GM12878 (cell line): ENCODE data around the gene MYO1C. TPM values are rescaled to one million over a fixed set of nuclear protein-coding genes. Genes with fewer than 3 reads are reported as not detected.

Experiments used
- ATAC-seq: fragments of 200-7000 bp; cut with Tn5 transposase; 3 replicates; pipeline ENCODE4 v1.9.1; 2020; ENCODE audit warnings: mild to moderate bottlenecking, moderate library complexity
- BruUV-seq: library from RNA; stranded (reverse); fragments of 400-500 nt; replicated peaks from 2 replicates; lab custom pipeline; 2021; lab: Mats Ljungman, UMichigan
- CTCF ChIA-PET: fragments of 300-600 bp; sonication (Branson Sonifier 250); formaldehyde crosslinking; extraction: SDS; loops from one replicate; lab custom pipeline; 2021; ENCODE audit warnings: inconsistent platforms; lab: Yijun Ruan, JAX
- POLR2A ChIA-PET: fragments of 350-600 bp; formaldehyde crosslinking; extraction: SDS; loops from one replicate; lab custom pipeline; 2021; ENCODE audit warnings: inconsistent platforms; lab: Charles Lee
- RAD21 ChIA-PET: fragments of 300-600 bp; sonication (Branson Sonifier 250); formaldehyde crosslinking; loops from one replicate; lab custom pipeline; 2023; ENCODE audit warnings: antibody characterized with exemption; ENCODE audit not compliant: unreplicated experiment; lab: Charles Lee
- SMC1A ChIA-PET: fragments of 300-600 bp; sonication (Branson Sonifier 250); formaldehyde crosslinking; loops from one replicate; lab custom pipeline; 2023; ENCODE audit not compliant: unreplicated experiment, uncharacterized antibody; lab: Charles Lee
- DNase-seq: peaks from one replicate; pipeline ENCODE4 v3.0.0-alpha.2; 2011; ENCODE audit warnings: low read depth, low spot score
- FAIRE-seq: peaks from 3 replicates; lab custom pipeline; 2011; peaks lifted over from hg19 to GRCh38; lab: Jason Lieb, UNC
- H2AFZ ChIP-seq: 2 replicates; pipeline ENCODE4 v1.6.0; 2011; ENCODE audit warnings: low read depth, low read length, control low read depth; ENCODE audit not compliant: control insufficient read depth
- H3K27ac ChIP-seq: 2 replicates; pipeline ENCODE4 v1.5.1; 2011; ENCODE audit warnings: control low read depth; ENCODE audit not compliant: control insufficient read depth, insufficient read depth
- H3K27me3 ChIP-seq, 2 experiments: replicated peaks in 1 of 2; 2 replicates each; pipeline versions ENCODE4 v1.6.0 to v1.6.1; 2011; ENCODE audit warnings: low read length in 1 of 2; ENCODE audit not compliant: control insufficient read depth in 2 of 2, insufficient read depth in 2 of 2
- H3K36me3 ChIP-seq, 2 experiments: 2 replicates each; pipeline ENCODE4 v1.5.1; 2011; ENCODE audit warnings: low read length in 1 of 2; ENCODE audit not compliant: control insufficient read depth in 2 of 2, insufficient read depth in 2 of 2
- H3K4me1 ChIP-seq: 2 replicates; pipeline ENCODE4 v1.6.1; 2011; ENCODE audit warnings: mild to moderate bottlenecking, low read length, moderate library complexity, mixed read lengths; ENCODE audit not compliant: control insufficient read depth, insufficient read depth
- H3K4me2 ChIP-seq: 2 replicates; pipeline ENCODE4 v1.6.0; 2011; ENCODE audit warnings: control low read depth; ENCODE audit not compliant: control insufficient read depth, insufficient read depth
- H3K4me3 ChIP-seq: fragments of 200-600 bp; sonication (generic); 2 replicates; pipeline ENCODE4 v1.5.1; 2016
- H3K79me2 ChIP-seq: 2 replicates; pipeline ENCODE4 v1.6.0; 2011; ENCODE audit warnings: low read length; ENCODE audit not compliant: control insufficient read depth, insufficient read depth
- H3K9ac ChIP-seq: 2 replicates; pipeline ENCODE4 v1.8.0; 2011; ENCODE audit warnings: low read length, control low read depth, mixed read lengths; ENCODE audit not compliant: control insufficient read depth, insufficient read depth
- H3K9me3 ChIP-seq: replicated peaks from 3 replicates; pipeline ENCODE4 v1.5.1; 2011; ENCODE audit warnings: mild to moderate bottlenecking, low read length; ENCODE audit not compliant: control insufficient read depth, insufficient read depth
- H4K20me1 ChIP-seq: 2 replicates; pipeline ENCODE4 v1.6.0; 2011; ENCODE audit not compliant: control insufficient read depth, insufficient read depth
- ESRRA ChIP-seq: IDR thresholded peaks from 2 replicates; pipeline ENCODE4 v1.6.1; 2012; ENCODE audit warnings: mild to moderate bottlenecking, low read length, improper control_type of control experiment
- JUND ChIP-seq: IDR thresholded peaks from 2 replicates; pipeline ENCODE4 v1.6.1; 2012; ENCODE audit warnings: low read depth, mild to moderate bottlenecking, low read length, improper control_type of control experiment, moderate library complexity
- MLLT1 ChIP-seq: fragments of 450-650 bp; IDR thresholded peaks from 2 replicates; pipeline ENCODE4 v1.6.1; 2016; ENCODE audit warnings: mild to moderate bottlenecking
- PAX5 ChIP-seq: IDR thresholded peaks from 2 replicates; pipeline ENCODE4 v1.6.1; 2011; ENCODE audit warnings: low read depth, low read length, borderline replicate concordance
- PAX8 ChIP-seq: fragments of 450-650 bp; IDR thresholded peaks from 2 replicates; pipeline ENCODE4 v1.6.1; 2017; ENCODE audit warnings: mild to moderate bottlenecking, moderate library complexity
- REST ChIP-seq: IDR thresholded peaks from 2 replicates; pipeline ENCODE4 v1.6.1; 2012; ENCODE audit warnings: mild to moderate bottlenecking, low read depth, low read length
- SRF ChIP-seq, 2 experiments: IDR thresholded peaks; 2 replicates each; pipeline ENCODE4 v1.6.1; 2011; ENCODE audit warnings: low read depth in 2 of 2, low read length in 2 of 2, mild to moderate bottlenecking in 1 of 2, moderate library complexity in 1 of 2
- WGBS: methylation state at CpG from one replicate; pipeline ENCODE4 v1.1.6; 2016; ENCODE audit warnings: low lambda C conversion rate; ENCODE audit not compliant: insufficient replicate concordance, insufficient coverage; ENCODE audit errors: missing lambda C conversion rate; 5-methylcytosine and 5-hydroxymethylcytosine counted together
- in situ Hi-C: fragments of 300-500 bp; cut with MboI; formaldehyde crosslinking; loops from 9 replicates; pipeline ENCODE4 v1.14.3; 2018; ENCODE audit warnings: mixed read lengths
- intact Hi-C: fragments of 100-400 bp; cut with micrococcal nuclease; formaldehyde crosslinking; loops from one replicate; pipeline ENCODE4 v1.14.2; 2022; ENCODE audit not compliant: unreplicated experiment
- polyA plus RNA-seq, 11 experiments: library from polyadenylated mRNA; depleted of rRNA in 4 of 11; unstranded in 6 of 11; stranded (reverse) in 5 of 11; fragments of >200 nt; fragmentation: Nextera tagmentation in 4 of 11; fragmentation: Illumina TruSeq in 1 of 11; extraction: Ambion mirVana in 4 of 11; extraction: Trizol in 1 of 11; gene quantifications; 1 replicate in 1 of 11; 2 replicates in 10 of 11; pipeline versions ENCODE4 v1.2.1 to v1.2.3, GENCODE V29; 2011 to 2016; ENCODE audit warnings: inconsistent platforms in 2 of 11, missing spikeins in 2 of 11, low read depth in 1 of 11
- total RNA-seq, 4 experiments: library from RNA; depleted of rRNA in 3 of 4; stranded (reverse); fragments of >200 nt in 3 of 4; fragmentation: Illumina TruSeq in 1 of 4; extraction: Trizol in 1 of 4; gene quantifications; 2 replicates each; pipeline versions ENCODE4 v1.2.1 to v1.2.3, GENCODE V29; 2013 to 2021

Gene MYO1C
- total and polyA plus RNA-seq, 10 of the 15 experiments (the other 5 are each of a cell fraction or from before 2014, with no cell fraction given) = 1.2 to 92.0 (median 36.6) TPM

- BruUV-seq = TSS peak; percentile 35
- Histone ChIP-seq H2AFZ (no peak overlapping the region), H3K27ac (0 out of 2 replicates have a peak overlapping the region, but pooled peaks have one; percentile 42), H3K4me2 (peak overlapping the region; percentile 66), H3K9ac (no peak overlapping the region), H4K20me1 (no peaks in the 10 kb centered on the region), H3K79me2 (peaks cover 12% of the 10 kb centered on the region), H3K9me3 (no peaks in the 10 kb centered on the region), H3K4me3 (no peak overlapping the region; the same call in 1 of the 2 replicates), H3K4me1 (peaks cover 16% of the 10 kb centered on the region), H3K27me3 (no peaks in the 10 kb centered on the region), H3K36me3 (peaks cover 0 to 4% of the 10 kb centered on the region in 2 experiments; a peak in 3 of 4 replicates)
- 97% methylated on average over 29 of the region's 29 CpGs for whole genome bisulfite sequencing
- no peak for TF ChIP-seq ESRRA
- TF ChIP-seq PAX5 = no peak
- peak; percentile 75; the same call in 1 of the 2 replicates for TF ChIP-seq MLLT1
- no peak for TF ChIP-seq JUND
- no peak for TF ChIP-seq REST
- no peak for TF ChIP-seq PAX8
- TF ChIP-seq SRF (IDR thresholded peaks at IDR 0.05; ENCODE audit: low read depth in 2 of 2, low read length in 2 of 2) = no peak
- POLR2A ChIA-PET = interaction anchor here (2.7 kb wide), 1 partner anchor 9 kb away, joined by 22 read pairs; no protein-coding TSS in a partner anchor
- SMC1A ChIA-PET = interaction anchor here (1.1 kb wide), 1 partner anchor 10 kb away, joined by 5 read pairs; no protein-coding TSS in a partner anchor
- ATAC-seq = no peak
- FAIRE-seq = no peak
- RAD21 ChIA-PET = interaction anchor here (1.1 to 1.4 kb wide), 3 partner anchors 9 to 119 kb away, joined by 5 to 16 read pairs (median 6); partner anchors contain the start of gene INPP5K
- CTCF ChIA-PET = interaction anchor here (0.9 kb wide), 1 partner anchor 9 kb away, joined by 3 read pairs; no protein-coding TSS in a partner anchor
- no peak for DNase-seq
- intact Hi-C loops (no loop called here), in situ Hi-C loops (no loop called here)
Measured at GRCh38 chr17:1484060-1484535, 8.4 kb downstream of the MYO1C start.
